Left ventricle myocardium superior (tissue), 1 donor: ENCODE measurements around the gene OSBPL2. TPM values are rescaled to one million over a fixed set of nuclear protein-coding genes. Genes with fewer than 3 reads are reported as not detected.
A peak's percentile ranks its signal among the peaks of the same experiment; 100 is the strongest.

ENCODE experiments used
- ATAC-seq: fragments of 200-7000 bp; cut with Tn5 transposase; one replicate; pipeline ENCODE4 v1.9.1; 2020; ENCODE audit warnings: mild to moderate bottlenecking, moderate library complexity
- DNase-seq: peaks from one replicate; pipeline ENCODE4 v3.0.0-alpha.2; 2020
- intact Hi-C: fragments of 100-400 bp; cut with micrococcal nuclease; formaldehyde crosslinking; loops from one replicate; pipeline ENCODE4 v1.11.0; 2022
- microRNA-seq: library from miRNA; unstranded; fragments of <30 nt; microRNA quantifications from one replicate; pipeline ENCODE4 v1.2.0, GENCODE V29; 2020; ENCODE audit warnings: borderline number of aligned reads
- total RNA-seq: library from RNA; stranded (reverse); fragmentation: NEBNext Ultra II Directional; extraction: Animal tissue kit (Norgen Biotek cat#: 25700); gene quantifications from one replicate; pipeline ENCODE4 v1.2.1, GENCODE V29; 2021
- donor health status: DM: no; HTN: yes; CAD: no; lungs with severe emphysema.

OSBPL2 gene
- total RNA-seq, 1 donor from 2014 or later = 60.0 TPM

GRCh38 chr20:62339647-62340062 is 101.3 kb downstream of the OSBPL2 start:
- intact Hi-C loops = no loop called here
- ATAC-seq (no peak), DNase-seq (peak; percentile 3)

GRCh38 chr20:62342910-62343309 is 104.6 kb downstream of the OSBPL2 start:
- no peak for DNase-seq
- intact Hi-C loops = no loop called here
- ATAC-seq = no peak

DNA sequence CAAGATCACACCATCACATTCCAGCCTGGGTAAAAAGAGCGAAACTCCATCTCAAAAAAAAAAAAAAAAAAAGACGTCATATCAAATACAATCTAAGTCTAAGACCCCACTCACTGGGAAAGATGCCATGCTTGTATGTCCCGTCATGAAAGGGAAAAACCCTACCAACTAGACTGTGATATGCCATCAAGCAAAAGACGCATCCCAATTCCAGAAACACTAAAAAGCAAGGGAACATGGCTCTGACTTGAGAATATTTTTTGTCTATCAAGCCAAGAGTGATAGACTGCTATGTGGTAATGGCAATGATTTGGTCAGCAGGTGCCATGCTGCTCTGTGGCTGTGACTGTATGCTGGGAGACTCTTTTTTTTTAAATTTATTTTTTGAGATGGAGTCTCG is 105.8 kb downstream of the OSBPL2 start:
- ATAC-seq (no peak), DNase-seq (no peak)
- intact Hi-C loops = no loop called here

GRCh38 chr20:62344782-62345181 is 106.5 kb downstream of the OSBPL2 start:
- ATAC-seq (no peak), DNase-seq (no peak)
- intact Hi-C loops = no loop called here

Small RNAs within 50 kb of the gene (microRNA-seq; reads per million reads assigned to microRNA genes)
- not detected for gene MIR4758

Other genes starting within 250 kb of the OSBPL2 start
- 11.2 TPM for gene TAF4, start 172.6 kb upstream of the OSBPL2 start, total RNA-seq
- 58.4 TPM for gene LSM14B, start 116.0 kb upstream of the OSBPL2 start, total RNA-seq
- 240 TPM for gene PSMA7, start 95.1 kb upstream of the OSBPL2 start, total RNA-seq
- 10.7 TPM for gene SS18L1, start 94.8 kb upstream of the OSBPL2 start, total RNA-seq
- gene MTG2, start 55.5 kb upstream of the OSBPL2 start, total RNA-seq = 27.3 TPM
- not detected for gene HRH3, start 18.2 kb upstream of the OSBPL2 start, total RNA-seq
- gene ADRM1, start 64.5 kb downstream of the OSBPL2 start, total RNA-seq = 75.5 TPM
- 110 TPM for gene LAMA5, start 128.8 kb downstream of the OSBPL2 start, total RNA-seq
- 693 TPM for gene RPS21, start 148.6 kb downstream of the OSBPL2 start, total RNA-seq
- gene CABLES2, start 168.8 kb downstream of the OSBPL2 start, total RNA-seq = 19.1 TPM
- gene RBBP8NL, start 189.0 kb downstream of the OSBPL2 start, total RNA-seq = not detected
- 18.1 TPM for gene GATA5, start 237.5 kb downstream of the OSBPL2 start, total RNA-seq